Activated gamma-delta T cell treated with anti-CD3 and anti-CD28 coated beads, Interleukin-2, amount 50 U/mL, for 16 hours (primary cell): ENCODE data around the gene HAGH.
"Not testable (repeated sequence)": the region's sequence is repeated elsewhere in the genome, so short reads cannot be mapped to it uniquely, and the experiment has no call there.

Source experiments
- DNase-seq: peaks from one replicate; pipeline ENCODE4 v3.0.0-alpha.2; 2020; ENCODE audit warnings: low read depth

Gene HAGH

GRCh38 chr16:1810106-1810505 is 16.5 kb downstream of the HAGH start:
- no peak for DNase-seq

GRCh38 chr16:1809281-1809801 is 17.3 kb downstream of the HAGH start:
- no peak for DNase-seq

GRCh38 chr16:1808691-1809090 is 17.9 kb downstream of the HAGH start:
- DNase-seq, result no peak

DNA sequence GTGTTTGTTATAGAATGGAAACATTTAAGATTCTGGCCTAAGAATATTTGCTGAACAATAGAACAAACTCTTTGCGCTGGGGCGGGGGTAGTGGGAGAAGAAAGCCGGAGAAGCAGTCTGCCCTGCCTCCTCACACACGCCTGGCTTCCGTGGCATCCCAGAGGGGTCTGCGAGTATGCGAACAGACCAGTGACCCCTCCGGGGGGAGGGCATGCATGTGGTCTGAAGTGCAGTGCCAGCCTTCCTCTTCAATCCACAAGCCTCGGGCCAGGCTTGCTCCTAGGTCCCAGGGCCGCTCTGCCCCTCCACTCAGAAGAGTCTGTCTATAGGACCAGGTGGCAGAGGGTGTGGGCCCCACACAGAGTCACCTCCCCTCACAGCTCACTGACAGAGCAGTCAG is 19.0 kb downstream of the HAGH start:
- no peak for DNase-seq

GRCh38 chr16:1800701-1801100 is 25.9 kb downstream of the HAGH start:
- no peak for DNase-seq

DNA sequence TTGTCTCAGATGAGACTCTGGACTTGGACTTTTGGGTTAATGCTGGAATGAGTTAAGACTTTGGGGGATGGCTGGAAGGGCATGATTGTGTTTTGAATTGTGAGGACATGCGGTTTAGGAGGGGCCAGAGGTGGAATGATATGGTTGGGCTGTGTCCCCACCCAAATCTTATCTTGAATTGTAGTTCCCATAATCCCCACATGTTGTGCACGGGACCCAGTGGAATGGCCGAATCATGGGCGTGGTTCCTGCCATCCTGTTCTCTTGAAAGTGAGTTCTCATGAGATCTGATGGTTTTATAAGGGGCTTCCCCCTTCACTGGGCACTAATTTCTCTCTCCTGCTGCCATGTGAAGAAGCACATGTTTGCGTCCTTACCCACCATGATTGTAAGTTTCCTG is 27.4 kb downstream of the HAGH start:
- not testable (repeated sequence) for DNase-seq

DNA sequence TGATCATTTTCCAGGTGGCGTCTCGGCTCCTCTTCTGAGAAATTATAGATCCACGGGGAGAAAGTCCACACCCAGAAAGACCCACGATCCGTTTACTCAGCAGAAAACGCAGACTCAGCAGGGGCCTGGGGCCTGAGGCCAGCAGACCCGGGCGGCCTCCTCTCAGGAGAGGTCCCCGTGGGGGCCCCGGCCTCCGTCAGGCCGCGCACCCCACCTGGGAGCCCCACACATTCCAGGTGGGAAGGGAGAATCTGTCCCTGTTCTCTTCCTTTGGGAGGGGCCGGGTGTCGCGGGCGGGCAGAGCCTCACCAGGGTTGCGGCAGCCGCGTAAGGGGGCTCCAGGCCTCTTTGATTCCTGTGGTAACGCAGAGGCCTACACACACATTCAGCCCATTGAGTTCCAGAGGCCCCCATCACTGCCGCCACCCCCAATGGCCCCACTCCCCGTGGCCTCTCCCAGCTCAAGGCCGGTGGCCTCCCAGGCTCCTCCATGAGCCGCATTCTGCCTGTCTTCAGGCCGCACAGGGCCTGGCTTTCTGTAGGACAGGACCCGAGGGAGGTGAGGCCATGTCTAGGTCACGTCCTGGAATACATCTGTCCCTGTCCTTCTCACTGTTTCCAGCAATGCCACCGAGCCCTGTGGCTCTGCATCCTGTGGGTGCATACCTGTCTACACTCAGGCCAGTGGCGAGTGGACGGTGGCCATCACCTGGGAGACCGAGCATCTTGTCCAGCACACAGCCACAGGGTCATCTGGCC is 31.5 kb downstream of the HAGH start:
- no peak for DNase-seq

DNA sequence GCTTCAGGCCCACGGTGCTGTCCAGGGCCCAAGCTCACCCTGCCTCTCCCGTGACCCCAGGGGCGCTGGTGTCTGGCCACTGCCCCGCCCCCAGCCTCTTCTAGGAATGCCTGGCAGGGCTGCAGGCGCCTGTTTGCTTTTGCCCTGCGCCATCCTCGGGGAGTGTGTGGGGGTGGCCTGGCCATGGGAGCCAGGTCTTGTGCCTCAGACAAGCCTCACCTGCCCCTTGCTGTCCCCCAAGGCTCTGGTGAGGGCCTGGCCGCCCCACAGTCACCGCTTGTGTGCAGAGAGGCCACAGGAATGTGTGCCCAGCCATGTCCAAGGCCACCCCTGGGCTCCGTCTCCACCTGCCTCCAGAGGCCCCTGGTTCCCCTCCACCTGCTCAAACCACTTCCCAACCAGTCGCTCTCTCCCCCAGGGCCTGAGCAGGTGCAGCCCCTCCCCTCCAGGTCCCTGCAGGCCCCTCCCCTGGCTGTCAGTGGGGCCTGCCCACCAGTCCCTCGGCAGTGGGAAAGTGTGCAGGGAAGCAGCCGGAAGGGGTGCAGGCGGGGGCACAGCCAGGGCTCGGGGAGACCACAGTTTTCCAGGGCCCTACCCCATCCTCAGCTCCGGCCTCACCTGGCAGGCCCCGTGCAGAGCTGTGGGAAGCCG is 32.3 kb downstream of the HAGH start:
- DNase-seq, result no peak

- DNase-seq, result no peak
Observed at GRCh38 chr16:1793578-1794220, 32.9 kb downstream of the HAGH start, which contains the start of gene IGFALS. Gene IGFALS (minus strand): TSS chr16:1793705. CDS start chr16:1793652, 53 bp downstream.

DNA sequence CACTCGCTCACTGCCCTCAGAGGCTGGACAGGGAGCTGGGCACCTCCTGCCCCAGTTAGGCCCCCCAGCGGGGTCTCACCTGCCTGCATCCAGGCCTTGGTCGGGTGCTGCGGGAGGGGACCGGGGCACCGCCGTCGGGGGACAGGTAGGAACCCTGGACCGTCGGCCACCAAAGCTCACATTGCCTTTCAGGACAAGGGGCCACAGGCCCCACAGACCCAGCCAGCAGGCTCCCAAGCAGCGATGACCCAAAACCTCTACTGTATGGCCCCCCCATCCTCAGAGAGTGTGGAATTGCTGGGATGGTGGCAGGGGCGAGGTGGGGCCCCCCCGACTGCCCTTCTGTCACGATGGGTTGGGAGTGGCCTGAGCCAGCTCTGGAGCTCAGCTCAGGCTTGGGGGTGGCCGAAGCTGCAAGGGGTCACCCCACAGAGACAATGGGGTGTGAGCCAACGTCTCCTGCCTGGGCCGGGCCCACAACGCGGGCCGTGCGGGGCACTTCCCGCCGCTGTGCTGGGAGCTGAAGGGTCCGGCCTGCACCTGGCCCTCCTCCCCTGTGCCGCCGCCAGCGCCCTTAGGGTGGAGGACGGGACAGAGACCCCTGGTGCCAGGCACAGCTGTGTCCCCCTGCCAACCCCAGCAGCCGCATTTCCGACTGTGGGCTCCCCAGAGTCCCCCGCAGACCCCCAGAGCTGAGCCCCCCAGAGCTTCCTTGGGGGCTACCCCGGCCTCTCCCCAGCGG is 33.6 kb downstream of the HAGH start:
- no peak for DNase-seq

- no peak for DNase-seq
Observed at GRCh38 chr16:1791943-1792812, 34.4 kb downstream of the HAGH start.

DNA sequence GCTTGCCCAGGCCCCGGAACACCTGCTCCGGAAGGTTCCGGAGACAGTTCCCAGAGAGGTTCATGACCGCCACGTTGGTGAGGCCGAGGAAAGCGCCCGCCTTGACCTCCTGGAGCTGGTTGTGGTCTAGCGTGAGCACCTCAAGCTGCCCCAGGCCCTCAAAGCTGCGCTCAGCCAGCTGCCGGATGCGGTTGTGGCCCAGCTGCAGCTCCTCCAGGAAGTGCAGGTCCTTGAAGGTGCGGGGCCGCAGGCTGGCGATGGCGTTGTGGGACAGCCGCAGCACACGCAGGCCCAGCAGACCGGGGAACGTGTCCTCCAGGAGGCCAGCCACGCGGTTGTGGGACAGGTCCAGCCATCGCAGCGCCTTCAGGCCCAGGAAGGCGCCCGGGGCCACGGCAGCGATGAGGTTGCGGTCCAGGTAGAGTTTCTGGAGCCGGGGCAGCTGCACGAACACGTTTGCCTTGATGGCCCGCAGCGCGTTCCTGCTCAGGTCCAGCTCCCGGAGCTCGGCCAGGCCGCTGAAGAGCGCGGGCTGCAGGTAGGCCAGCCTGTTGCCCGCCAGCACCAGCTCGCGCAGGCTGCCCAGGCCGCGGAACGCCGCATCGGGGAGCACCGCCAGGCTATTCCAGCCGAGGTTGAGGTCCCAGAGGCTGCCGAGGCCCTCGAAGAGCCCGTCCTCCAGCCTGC is 35.2 kb downstream of the HAGH start:
- no peak for DNase-seq

DNA sequence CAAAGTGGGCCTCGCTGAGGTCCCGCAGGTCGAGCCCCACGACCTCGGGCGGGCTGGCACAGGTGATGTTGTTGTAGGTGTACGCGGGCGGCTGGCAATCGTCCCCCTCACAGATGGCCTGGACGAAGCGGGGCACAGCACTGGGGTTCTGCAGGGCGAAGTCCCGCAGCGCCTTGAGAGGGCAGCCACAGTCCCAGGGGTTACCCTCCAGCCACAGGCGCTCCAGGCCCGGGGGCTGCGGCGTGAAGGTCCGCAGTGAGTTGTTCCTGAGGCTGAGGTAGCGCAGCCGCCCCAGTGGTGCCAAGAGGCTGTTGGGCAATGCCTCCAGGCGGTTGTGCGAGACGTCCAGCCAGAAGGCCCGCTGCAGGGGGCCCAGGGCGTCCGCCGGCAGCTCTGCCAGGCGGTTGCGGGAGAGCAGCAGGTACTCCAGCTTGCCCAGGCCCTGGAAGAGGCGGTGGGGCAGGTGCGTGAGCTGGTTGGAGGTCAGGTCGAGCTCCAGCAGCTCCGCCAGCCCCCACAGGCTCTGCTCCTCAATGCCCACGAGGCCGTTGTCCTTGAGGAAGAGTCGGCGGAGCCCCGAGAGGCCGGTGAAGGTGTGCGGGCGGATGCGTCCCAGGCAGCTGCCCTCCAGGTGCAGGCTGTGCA is 35.9 kb downstream of the HAGH start:
- DNase-seq, result no peak

DNA sequence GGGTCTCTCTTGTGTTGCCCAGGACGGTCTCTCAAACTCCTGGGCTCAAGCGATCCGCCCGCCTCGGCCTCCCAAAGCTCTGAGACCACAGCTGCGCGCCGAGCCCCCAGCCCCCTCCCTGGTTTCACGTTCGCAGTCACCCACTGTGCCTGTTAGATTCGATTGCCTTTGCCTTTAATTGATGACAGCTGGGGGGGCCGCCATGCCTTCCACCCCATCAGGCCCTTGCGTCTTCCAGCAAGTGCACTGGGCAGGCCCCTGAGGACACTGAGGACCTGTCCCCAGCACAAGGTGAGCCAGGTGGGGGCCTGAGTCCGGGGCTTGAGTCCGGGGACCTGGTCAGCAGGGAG is 36.4 kb downstream of the HAGH start:
- no peak for DNase-seq

GRCh38 chr16:1789643-1790045 is 37.0 kb downstream of the HAGH start:
- no peak for DNase-seq

DNA sequence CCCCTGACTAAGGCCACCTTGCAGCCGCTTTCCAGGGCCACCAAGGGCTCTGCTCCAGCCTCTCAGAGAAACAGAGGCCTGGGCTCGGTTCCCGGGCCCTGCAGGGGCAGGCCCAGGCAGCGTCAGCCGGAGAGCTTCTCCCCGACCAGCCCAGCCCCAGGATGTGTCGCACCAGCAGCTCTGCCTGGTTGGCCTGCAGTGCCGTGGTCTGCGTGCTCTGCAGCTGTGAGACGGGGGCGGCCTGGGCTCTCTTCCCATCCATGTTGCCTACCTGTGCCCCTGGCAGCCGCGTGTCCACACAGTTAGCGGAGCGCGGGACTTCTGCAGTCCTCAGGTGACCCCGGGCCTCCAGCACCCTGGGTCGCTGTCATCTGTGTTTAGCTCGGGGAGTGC is 37.9 kb downstream of the HAGH start:
- DNase-seq, result no peak

DNA sequence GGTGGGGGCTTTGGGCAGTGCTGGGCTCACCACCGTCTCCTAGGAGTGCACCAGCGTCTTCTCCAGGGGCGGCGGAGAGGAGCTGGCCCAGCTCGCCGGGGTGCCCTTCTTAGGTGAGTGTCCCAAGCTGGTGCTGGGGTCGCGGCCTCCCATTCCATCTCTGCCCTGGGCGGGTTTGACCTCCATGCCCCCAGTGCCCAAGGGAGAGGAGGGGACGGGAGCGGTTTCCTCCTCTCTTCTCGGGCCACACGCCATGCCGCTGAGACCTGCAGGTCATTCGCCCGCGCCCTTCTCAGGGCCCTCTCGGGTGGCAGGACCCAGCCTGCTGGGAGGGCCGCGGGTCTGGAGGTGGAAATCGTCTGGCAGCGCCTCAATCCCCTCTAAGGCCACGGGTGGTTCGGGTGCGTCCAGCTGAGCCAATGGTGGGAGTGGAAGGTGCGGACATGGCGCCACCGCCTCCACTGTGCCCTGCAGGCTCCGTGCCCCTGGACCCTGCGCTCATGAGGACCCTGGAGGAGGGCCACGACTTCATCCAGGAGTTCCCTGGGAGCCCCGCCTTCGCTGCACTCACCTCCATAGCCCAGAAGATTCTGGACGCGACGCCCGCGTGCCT is 38.4 kb downstream of the HAGH start:
- DNase-seq, result no peak

GRCh38 chr16:1787322-1788094 is 39.1 kb downstream of the HAGH start:
- no peak for DNase-seq

DNA sequence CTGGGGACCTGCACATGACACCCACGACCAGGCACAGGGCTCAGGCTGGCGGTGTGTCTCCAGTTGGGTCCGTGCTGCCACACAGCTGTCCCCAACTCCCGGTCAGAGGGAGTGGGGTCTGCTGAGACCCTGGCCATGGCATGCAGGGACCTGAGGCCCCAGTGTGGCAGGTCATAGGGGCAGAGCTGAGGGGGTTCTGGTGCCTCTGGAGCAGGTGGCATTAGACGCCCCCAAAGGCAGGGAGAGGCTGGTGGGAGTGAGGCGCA is 39.6 kb downstream of the HAGH start:
- DNase-seq, result no peak
